OCI-LY7 (cell line): ENCODE results near the gene CHRNB2.

Experiments
- EZH2phosphoT487 ChIP-seq: fragments of 200-600 bp; sonication (generic); IDR thresholded peaks from 2 replicates; pipeline ENCODE4 v1.6.1; 2018; ENCODE audit warnings: low read depth, borderline replicate concordance, mild to moderate bottlenecking, mixed run types, antibody characterized with exemption, low read length, moderate library complexity, mixed read lengths
- TF ChIP-seq, protein P1 (sequence below): fragments of 200-600 bp; sonication (generic); conservative IDR thresholded peaks from 2 replicates; pipeline ENCODE4 v1.5.1; 2014; ENCODE audit warnings: mild to moderate bottlenecking, antibody characterized with exemption, low read length, moderate library complexity, mixed read lengths

DNA sequence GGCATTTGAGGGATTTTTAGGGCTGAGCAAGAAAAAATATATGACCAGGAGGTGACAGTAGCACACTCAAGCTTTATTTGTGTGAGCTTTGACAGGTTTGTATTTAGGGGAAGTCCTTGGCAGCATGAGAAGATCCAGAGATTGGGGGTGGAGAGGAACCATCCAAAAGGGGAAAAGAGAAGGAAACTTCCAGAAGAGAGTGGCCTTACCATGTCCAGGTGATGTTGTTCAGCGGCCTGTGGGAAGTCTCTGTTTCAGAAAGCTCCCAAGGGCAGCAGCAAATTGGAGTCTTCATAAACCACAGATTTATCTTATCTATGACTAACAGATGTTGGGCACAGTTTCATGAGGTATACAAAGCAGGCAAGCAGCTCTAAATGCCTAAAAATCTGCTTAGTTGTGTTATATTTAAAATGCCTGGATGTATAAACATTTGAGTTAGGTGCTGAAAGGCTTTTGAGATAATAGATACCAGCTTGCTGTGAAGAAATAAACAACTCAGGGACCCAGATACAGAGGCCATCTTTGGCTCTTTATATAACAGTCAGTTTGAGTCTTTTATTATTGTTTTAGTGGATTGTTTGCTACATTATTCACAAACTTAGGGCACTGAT is 61.6 kb downstream of the CHRNB2 start:
- TF ChIP-seq, protein P1, sequence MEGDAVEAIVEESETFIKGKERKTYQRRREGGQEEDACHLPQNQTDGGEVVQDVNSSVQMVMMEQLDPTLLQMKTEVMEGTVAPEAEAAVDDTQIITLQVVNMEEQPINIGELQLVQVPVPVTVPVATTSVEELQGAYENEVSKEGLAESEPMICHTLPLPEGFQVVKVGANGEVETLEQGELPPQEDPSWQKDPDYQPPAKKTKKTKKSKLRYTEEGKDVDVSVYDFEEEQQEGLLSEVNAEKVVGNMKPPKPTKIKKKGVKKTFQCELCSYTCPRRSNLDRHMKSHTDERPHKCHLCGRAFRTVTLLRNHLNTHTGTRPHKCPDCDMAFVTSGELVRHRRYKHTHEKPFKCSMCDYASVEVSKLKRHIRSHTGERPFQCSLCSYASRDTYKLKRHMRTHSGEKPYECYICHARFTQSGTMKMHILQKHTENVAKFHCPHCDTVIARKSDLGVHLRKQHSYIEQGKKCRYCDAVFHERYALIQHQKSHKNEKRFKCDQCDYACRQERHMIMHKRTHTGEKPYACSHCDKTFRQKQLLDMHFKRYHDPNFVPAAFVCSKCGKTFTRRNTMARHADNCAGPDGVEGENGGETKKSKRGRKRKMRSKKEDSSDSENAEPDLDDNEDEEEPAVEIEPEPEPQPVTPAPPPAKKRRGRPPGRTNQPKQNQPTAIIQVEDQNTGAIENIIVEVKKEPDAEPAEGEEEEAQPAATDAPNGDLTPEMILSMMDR: no peak
- TF ChIP-seq EZH2phosphoT487: no peak
